MM.1S (cell line): Measurements from ENCODE around the gene TMEM17.

Experiments
- CTCF ChIP-seq: fragments of 300-600 bp; sonication (generic); IDR thresholded peaks from 2 replicates; pipeline ENCODE4 v1.5.1; 2016; ENCODE audit warnings: antibody characterized with exemption, low read length, mixed read lengths
- EZH2phosphoT487 ChIP-seq: fragments of 300-600 bp; sonication (generic); IDR thresholded peaks from 2 replicates; pipeline ENCODE4 v1.6.1; 2018; ENCODE audit warnings: antibody characterized with exemption, low read length

DNA sequence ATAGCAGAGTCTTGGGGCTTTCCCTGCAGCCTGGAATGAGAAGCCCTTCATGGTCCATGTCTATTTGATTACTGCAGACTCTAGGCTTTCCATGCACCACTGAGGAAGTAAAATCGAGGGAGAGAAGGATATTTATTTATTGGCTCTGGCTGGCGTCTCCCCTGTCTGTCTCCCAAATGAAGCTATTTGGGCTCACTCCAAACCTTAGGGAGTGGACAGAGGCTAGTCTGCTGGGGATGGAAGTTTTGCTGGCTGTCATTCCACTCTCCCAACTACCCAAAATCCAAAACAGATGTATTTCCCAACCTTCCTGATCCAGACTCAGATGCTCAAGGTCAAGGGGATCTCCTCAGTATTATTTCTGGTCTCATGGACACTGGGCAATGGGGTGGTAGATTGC lies 33.7 kb downstream of the TMEM17 start:
- TF ChIP-seq CTCF (no peak), EZH2phosphoT487 (no peak)
